ENCODE results near the gene BCAR1.
"Not testable (repeated sequence)": the region's sequence is repeated elsewhere in the genome, so short reads cannot be mapped to it uniquely, and the experiment has no call there.

BCAR1 gene

GRCh38 chr16:75271441-75272096 lies 20.1 kb upstream of the BCAR1 start:
- no peak for DNase-seq

DNA sequence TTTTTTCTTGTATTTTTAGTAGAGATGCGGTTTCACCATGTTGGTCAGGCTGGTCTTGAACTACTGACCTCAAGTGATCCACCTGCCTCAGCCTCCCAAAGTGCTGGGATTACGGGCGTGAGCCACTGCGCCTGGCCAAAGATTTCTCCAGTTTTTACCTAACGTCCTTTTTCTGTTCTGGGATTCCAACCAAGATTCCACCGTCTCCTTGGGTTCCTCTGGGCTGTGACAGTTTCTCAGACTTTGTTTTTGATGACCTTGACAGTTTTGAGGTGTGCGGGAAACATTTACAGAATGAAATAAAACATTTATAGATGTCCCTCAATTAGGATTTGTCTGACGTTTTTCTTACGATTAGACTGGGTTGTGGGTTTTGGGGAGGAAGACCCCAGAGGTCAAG lies 17.9 kb upstream of the BCAR1 start:
- not testable (repeated sequence) for DNase-seq

DNA sequence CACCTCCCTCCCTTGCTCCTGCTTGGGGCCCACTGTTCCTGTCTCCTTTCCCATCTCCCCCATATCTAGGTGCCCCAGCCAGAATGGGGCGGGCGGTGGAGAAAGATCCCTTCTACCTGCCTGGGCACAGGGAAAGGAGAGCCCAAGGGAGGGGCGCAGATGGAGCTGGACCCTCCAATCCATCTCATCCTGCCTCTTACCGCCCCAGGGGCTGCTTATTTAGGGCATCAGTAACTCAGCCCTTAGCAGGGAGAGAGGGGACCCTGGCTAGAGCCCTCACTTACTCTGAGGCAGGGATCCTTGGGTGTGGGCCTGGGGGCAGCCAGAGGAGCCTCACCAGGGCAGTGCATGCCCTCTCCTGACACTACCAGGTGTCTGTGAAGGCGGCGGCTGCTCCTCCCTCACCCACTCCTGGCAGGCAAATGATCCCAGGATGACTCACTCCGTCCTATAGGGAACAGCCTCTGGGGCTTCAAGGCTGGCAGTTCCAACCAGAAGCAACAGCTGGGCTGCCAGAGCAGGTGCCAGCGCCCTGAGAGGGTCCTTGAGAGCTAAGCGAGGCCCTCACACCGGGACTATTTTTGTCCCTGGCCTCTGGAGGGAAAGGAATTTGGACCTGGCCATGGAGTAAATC lies 16.3 kb upstream of the BCAR1 start:
- DNase-seq: peak; percentile 75

- DNase-seq: no peak
These were observed 15.6 kb upstream of the BCAR1 start for GRCh38 chr16:75266738-75267630.

DNA sequence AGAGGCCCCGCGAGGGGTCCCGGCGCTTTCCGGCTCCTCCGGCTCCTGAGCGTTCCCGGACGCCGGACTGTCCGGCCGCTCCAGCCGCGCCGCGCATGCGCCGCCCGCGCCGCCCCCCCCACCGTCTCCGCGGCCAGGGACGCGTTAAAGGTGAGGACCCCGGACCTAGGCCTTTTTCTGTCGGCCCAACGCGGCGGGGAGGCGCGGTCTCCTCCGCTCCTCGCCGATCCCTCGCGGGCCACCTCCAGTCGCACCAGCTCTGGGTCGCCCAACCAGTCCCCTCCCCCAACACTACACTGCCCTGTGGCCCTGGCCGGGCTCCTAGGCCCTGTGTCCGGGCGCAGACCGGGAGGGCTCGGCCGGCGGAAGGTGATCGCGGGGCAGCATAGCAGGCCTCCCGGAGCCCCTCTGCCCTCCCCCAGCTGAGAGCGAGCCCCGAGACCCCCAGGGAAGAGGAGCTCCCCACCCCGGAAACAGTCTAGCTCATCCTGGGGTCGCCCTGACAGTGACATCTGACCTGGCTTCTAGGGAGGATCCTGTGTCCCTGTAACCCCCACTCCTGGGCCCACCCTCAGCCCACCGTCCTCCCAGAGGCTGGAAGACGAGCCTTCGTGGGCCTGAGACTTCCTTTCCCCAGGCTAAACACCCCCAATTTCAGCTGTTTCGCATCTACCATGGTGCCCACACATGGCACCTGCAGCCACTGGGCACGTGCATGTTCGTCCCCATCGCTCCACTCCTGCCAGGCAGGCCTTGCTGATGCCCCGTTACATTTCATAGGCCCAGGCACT lies 14.7 kb upstream of the BCAR1 start:
- DNase-seq: peak; percentile 83

DNA sequence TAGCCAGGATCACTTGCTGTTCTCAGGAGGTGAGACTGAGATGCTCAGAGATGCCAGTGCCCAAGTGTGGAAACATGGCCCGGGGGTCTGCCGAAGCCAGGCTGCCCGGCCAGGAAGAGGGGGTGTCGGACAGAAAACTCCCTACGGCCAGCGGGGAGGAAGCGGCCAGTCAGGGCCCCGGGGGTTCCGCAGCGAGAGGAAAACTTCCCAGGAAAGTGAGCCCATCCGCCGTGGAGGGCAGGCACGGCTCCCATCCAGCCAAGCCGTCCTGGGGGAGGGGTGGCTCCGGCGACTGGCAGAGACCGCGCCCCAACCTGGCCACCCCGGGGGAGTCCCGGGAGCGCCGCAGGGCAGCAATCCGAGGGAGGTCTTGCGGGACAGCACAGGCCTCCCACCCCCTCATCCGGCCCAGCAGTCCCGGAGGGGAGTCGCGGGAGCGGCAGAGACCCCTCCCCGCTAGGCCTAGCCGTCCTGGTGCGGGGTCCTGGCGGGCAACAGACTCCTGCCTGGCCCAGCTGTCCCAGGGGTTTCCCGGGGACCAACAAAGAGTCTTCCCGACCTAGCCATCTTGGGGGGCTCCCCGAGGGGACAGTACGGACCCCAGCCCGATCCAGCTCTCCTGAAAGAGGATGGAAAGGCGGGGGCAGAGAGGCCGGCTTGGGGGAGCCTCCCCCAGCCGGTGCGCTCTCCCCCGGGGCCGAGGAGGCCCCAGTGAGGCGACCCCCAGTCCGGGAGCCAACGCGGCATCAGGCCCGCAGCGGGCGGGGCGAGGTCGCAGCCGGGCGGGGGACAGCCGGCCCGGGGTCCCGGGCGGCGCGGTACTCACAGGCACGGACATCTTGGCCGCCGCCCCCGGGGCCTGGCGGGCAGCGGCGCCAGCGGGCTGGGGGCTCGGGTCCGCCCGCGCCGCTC lies 13.8 kb upstream of the BCAR1 start:
- DNase-seq: peak; percentile 38

GRCh38 chr16:75264457-75264998 lies 13.1 kb upstream of the BCAR1 start:
- DNase-seq: peak; percentile 41

GRCh38 chr16:75263963-75264445 lies 12.6 kb upstream of the BCAR1 start:
- peak; percentile 59 for DNase-seq

GRCh38 chr16:75263291-75263962 lies 12.0 kb upstream of the BCAR1 start:
- DNase-seq: no peak

- DNase-seq: no peak
These were observed 11.3 kb upstream of the BCAR1 start for GRCh38 chr16:75262800-75263127.

DNA sequence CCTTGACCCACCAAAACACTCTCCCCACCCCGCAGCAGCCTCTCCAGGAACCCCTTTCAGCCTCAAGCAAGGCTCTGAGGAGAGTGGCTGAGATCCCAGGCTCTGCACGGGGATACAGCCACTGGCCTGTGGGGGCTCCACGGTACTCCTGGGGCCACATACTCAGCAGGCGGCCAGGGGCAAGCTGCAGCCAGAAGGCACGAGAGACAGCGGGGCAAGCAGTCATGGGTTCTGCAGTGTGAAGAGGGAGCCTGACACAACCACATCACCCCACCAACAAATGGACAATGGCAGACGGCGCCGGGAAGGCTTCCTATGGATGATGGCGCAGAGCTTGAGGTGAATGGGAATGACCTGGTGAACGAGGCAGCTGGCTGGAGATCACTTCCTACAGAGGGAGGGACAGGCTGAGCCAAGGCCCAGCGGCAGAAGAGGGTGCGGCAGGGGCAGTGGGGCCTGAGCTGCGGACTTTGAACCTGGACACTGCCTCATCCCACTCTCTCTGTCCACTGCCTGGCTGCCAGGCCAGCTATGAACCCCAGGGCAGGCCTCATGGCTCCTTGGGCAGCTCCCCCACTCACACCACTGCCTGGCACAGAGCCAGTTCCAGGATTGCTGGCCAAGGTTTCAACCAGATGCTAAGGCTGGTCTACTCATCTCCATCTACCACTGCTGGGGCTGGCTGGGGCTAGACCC lies 10.8 kb upstream of the BCAR1 start:
- no peak for DNase-seq

- no peak for DNase-seq
These were observed 10.2 kb upstream of the BCAR1 start for GRCh38 chr16:75261590-75262078.

- no peak for DNase-seq
These were observed 9.6 kb upstream of the BCAR1 start for GRCh38 chr16:75260851-75261589.

GRCh38 chr16:75258807-75259141 lies 7.3 kb upstream of the BCAR1 start:
- no peak for DNase-seq

GRCh38 chr16:75257886-75258806 lies 6.7 kb upstream of the BCAR1 start:
- DNase-seq: no peak

DNA sequence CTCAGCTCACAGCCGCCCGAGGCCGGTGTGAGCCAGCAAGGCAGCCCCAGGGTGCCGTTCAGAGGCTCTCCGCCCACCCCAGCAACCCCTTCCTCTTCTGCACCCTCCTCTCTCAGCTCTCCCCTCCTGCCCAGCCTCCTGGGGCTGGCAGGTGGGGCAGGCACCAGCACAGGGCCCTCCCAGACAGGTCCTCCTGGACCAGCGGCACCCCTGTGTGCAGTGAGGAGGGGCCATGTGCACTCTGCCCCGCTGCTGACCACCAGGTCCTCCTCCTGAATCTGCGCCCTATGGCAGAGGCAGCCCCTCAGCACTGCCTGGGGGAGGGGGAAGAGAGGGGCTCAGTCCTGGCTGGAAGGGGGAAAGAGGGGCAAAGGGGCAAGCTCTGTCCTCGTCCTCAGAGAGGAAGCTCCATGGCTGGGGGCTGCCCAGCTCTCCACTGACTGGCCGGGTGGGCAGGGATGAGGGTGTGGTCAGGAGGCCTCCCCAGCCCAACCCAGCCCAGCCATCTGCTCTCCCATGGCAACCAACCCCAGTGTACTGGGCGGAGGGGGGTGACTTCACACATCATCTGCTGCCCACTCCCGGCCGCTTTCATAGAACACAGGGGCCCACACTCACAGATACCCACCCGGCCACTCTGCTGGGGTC lies 5.4 kb upstream of the BCAR1 start:
- DNase-seq: peak; percentile 49

GRCh38 chr16:75256059-75256571 lies 4.7 kb upstream of the BCAR1 start:
- DNase-seq: no peak

Measured in EL (cell line).